GM19099 (cell line): Measurements from ENCODE around the gene GABRQ.

Experiments used
- POLR2A ChIP-seq: IDR thresholded peaks from 3 replicates; pipeline ENCODE4 v1.6.1; 2011; ENCODE audit warnings: low read depth; ENCODE audit not compliant: insufficient read length; ENCODE audit errors: extremely low read depth

The GABRQ gene

GRCh38 chrX:152637649-152638442 is at the start of gene GABRQ:
Gene GABRQ (plus strand): TSS chrX:152637895. CDS start chrX:152638203, 308 bp downstream.
- no peak for TF ChIP-seq POLR2A

DNA sequence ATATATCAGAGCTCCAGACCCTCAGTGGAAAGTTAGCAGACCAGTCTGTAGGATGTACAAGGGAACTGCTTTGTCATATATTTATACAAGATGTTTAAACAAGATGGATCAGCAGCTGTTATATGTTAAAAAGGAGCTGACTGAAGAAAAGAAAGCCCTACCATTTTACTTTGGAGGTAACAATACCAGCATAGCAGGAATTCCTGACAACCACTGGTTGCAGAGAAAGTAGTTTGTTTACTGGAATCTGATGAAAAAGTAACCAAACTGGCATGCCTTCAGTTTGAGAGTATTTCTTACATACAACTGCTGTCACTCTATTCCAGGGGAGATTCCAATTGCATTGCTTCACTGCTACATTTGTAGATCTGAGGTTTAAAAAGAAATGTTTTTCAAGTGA is 49.5 kb upstream of the GABRQ start:
- no peak for TF ChIP-seq POLR2A

- TF ChIP-seq POLR2A: no peak
Observed at GRCh38 chrX:152600853-152601633, 36.7 kb upstream of the GABRQ start.

DNA sequence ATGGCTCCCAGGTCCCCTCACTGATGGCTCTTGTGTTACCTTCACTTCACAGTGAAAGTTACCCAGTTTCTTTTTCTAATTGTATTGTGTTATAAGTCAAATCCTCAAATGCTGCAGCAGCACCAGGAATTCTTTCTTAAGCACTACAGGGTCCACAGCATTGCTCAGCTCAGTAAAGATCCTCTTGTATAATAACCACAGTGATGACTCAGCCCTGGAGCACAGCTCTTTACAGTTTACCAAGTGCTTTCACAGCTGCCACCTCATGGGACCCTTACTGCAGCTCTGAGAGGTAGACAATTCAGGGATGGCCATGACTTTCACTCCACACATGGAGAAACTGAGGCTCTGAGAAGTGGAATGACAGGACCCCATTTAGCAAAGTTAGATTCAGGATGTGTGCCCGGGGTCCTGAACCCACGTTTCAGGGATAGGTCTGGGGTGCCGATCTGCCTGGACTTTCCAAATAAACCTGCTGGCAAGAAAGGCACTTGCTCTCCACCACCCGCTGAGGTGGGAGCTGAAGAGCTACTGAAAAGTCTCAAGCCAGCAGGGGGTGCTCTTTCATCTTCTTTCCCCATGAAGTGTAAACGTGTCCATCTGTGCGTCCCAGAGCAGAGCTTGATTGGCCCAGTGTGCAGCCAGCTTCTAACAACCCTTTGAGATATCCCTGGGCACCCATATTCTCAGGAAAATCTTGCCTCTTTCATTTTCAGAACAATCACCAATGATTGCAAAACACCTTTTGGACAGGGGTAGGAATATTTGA is 35.7 kb upstream of the GABRQ start:
- no peak for TF ChIP-seq POLR2A

- no peak for TF ChIP-seq POLR2A
Observed at GRCh38 chrX:152614791-152615190, 22.9 kb upstream of the GABRQ start.

- no peak for TF ChIP-seq POLR2A
Observed at GRCh38 chrX:152619897-152620296, 17.8 kb upstream of the GABRQ start.

- no peak for TF ChIP-seq POLR2A
Observed at GRCh38 chrX:152632445-152633097, 5.1 kb upstream of the GABRQ start.

GRCh38 chrX:152635941-152636340 is 1.8 kb upstream of the GABRQ start:
- no peak for TF ChIP-seq POLR2A

DNA sequence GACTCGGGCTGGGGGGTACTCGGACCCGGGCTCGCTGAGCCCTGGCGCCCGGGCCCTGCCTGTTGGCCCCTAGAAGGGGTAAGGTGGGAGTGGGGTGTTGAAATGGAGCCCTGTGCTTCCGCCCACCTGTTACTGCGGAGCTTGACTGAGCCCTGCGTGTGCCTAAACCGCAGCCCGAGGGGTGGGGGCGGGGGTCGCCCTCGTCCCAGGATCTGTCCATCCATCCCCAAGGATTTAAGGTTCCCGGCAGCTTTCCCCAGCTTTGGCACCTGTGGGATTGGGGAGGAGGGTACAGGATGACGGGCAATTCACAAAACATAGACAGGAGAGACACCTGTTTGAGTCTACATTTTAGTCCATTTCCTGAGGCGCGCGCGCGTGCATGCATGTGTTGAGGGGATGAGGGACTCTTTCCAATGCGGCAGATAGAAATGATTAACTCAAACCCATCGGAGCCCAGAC is 779 bp downstream of the GABRQ start:
- TF ChIP-seq POLR2A: no peak

- no peak for TF ChIP-seq POLR2A
Observed at GRCh38 chrX:152639426-152639825, 1.7 kb downstream of the GABRQ start.

DNA sequence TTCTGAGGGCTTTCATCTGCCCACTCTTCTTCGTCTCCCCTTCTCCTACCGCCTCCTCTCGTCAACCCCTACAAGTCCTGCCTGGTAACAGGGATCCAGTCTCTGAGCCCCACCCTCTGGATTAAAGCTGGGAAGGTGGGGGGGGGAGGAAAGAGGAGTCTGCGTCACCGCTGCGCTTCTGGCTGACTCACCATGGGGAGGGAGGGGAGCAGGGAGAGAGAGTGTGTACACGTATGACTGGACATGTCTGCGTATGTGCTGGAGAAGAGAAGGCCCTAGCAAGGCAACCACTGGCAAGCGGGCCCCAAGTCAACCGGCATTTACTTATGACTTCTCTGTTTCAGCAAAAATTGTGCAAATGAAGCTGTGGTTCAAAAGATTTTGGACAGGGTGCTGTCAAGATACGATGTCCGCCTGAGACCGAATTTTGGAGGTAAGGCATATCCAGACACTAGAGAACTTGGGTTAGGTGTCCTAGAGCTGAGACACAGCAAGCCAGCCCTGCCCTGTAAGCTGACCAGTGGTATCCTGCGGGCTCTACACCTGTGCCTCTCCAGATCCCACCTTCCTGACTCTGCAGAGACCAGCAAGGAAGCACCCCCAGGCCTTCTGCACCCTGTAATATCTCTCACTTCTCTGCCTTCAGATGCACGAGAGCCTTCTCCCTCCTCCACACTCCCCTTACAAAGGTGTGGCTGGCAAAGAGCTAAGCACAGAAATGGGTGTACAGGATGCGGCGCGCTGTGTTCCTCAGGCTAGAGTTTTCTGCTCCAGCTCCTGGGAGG is 2.5 kb downstream of the GABRQ start:
- TF ChIP-seq POLR2A: no peak

DNA sequence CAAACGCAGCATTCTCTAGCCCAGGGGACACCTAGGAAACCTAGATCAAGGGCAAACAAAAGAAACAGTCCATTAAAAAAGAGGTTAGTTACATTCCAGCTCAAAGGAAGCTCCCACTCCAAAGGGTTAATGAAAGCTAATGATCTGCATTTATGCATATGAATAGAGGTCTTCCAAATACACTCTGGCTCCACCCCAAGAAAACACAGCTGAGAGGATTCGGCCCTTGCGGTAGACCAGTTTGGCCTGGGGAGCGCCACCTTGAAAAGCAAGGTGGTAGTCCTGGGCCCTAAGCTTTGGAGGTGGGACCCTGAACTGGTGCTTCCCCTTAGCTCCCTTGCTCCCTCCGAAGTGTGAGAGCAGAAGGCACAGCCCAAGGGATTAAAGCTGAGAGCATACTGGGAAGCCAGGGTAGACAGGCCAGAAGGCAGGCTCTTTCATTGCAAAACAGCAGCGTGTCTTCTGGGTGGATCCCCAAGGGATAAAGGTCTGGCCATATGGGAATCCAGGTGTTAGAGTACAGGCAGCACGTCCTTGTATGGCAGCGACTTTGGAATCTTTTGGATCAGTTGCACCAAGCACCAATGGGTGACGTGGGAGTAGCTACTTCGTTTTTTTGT is 3.7 kb downstream of the GABRQ start:
- no peak for TF ChIP-seq POLR2A

DNA sequence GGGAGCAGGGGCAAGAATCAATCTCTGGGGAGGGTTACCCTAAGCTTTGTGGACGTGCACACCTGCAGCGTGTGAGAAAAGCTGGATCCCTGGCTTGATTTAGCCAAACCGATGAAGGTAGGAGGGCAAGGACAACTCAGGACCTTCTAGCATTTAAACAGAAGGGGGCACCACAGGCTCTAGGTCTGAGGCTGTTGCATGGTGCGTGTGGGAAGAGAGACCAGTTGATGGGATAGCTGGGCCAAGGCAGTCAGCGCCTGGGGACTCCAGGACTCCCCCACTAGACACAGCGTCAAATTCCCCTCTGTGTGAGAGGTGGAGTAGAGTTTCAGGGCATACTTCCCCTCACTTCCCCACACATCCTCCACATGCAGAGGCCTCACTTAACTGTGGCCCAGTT is 4.3 kb downstream of the GABRQ start:
- no peak for TF ChIP-seq POLR2A
